GM23338 (cell line): ENCODE measurements around the gene TINAGL1. TPM values are rescaled to one million over a fixed set of nuclear protein-coding genes. Genes with fewer than 3 reads are reported as not detected.

Experiments used
- ATAC-seq: fragments of 200-7000 bp; cut with Tn5 transposase; 3 replicates; pipeline ENCODE4 v1.9.1; 2020
- DNase-seq: peaks from one replicate; pipeline ENCODE4 v3.0.0-alpha.2; 2015; ENCODE audit warnings: low spot score
- H2AFZ ChIP-seq: fragments of 200-600 bp; sonication (generic); 2 replicates; pipeline ENCODE4 v1.8.0; 2016; ENCODE audit warnings: antibody characterized with exemption, mild to moderate bottlenecking, moderate library complexity
- H3F3A ChIP-seq: fragments of 200-600 bp; sonication (generic); replicated peaks from 2 replicates; pipeline ENCODE4 v1.8.0; 2017; ENCODE audit warnings: antibody characterized with exemption, mixed run types, low read depth
- H3K27ac ChIP-seq: fragments of 200-600 bp; sonication (generic); 2 replicates; pipeline ENCODE4 v1.6.1; 2016; ENCODE audit warnings: low read depth
- H3K27me3 ChIP-seq: fragments of 200-600 bp; sonication (generic); 2 replicates; pipeline ENCODE4 v1.8.0; 2016; ENCODE audit warnings: mild to moderate bottlenecking, mixed run types, moderate library complexity; ENCODE audit not compliant: insufficient read depth
- H3K36me3 ChIP-seq: fragments of 200-600 bp; sonication (generic); 2 replicates; pipeline ENCODE4 v1.8.0; 2016; ENCODE audit warnings: mild to moderate bottlenecking; ENCODE audit not compliant: insufficient read depth
- H3K4me1 ChIP-seq: fragments of 200-600 bp; sonication (generic); 2 replicates; pipeline ENCODE4 v1.8.0; 2016; ENCODE audit warnings: mild to moderate bottlenecking, moderate library complexity; ENCODE audit not compliant: insufficient read depth
- H3K4me2 ChIP-seq: fragments of 200-600 bp; sonication (generic); 2 replicates; pipeline ENCODE4 v1.7.1; 2017; ENCODE audit warnings: mixed run types
- H3K4me3 ChIP-seq: fragments of 200-600 bp; sonication (generic); 2 replicates; pipeline ENCODE4 v1.6.1; 2016; ENCODE audit warnings: mixed run types
- H3K79me2 ChIP-seq: fragments of 200-600 bp; sonication (generic); replicated peaks from 2 replicates; pipeline ENCODE4 v1.8.0; 2017; ENCODE audit warnings: mild to moderate bottlenecking; ENCODE audit not compliant: insufficient read depth
- H3K9me2 ChIP-seq: fragments of 200-600 bp; sonication (generic); 2 replicates; pipeline ENCODE4 v1.8.0; 2017; ENCODE audit not compliant: insufficient read depth
- H4K20me1 ChIP-seq: fragments of 200-600 bp; sonication (generic); replicated peaks from 2 replicates; pipeline ENCODE4 v1.8.0; 2017; ENCODE audit warnings: mild to moderate bottlenecking; ENCODE audit not compliant: insufficient read depth
- H3K27ac Mint-ChIP-seq: 2 replicates; pipeline ENCODE4 v1.8.0; 2020; ENCODE audit warnings: inconsistent platforms, mild to moderate bottlenecking, moderate library complexity, mixed read lengths
- H3K27me3 Mint-ChIP-seq: 3 replicates; pipeline ENCODE4 v1.8.0; 2022; ENCODE audit warnings: low read depth, mild to moderate bottlenecking, moderate library complexity, mixed read lengths, inconsistent platforms; ENCODE audit not compliant: insufficient read depth, poor library complexity
- H3K36me3 Mint-ChIP-seq: 3 replicates; pipeline ENCODE4 v1.8.0; 2021; ENCODE audit warnings: low read depth, mild to moderate bottlenecking, inconsistent platforms, moderate library complexity, mixed read lengths
- H3K4me1 Mint-ChIP-seq: 3 replicates; pipeline ENCODE4 v1.8.0; 2020; ENCODE audit warnings: mild to moderate bottlenecking, inconsistent platforms, mixed read lengths
- H3K4me3 Mint-ChIP-seq: 3 replicates; pipeline ENCODE4 v1.8.0; 2021; ENCODE audit warnings: moderate library complexity, mild to moderate bottlenecking, inconsistent platforms, mixed read lengths
- H3K9me3 Mint-ChIP-seq: 3 replicates; pipeline ENCODE4 v1.8.0; 2020; ENCODE audit warnings: moderate library complexity, mild to moderate bottlenecking, inconsistent platforms, mixed read lengths
- CTCF ChIP-seq, 2 experiments: fragments of 200-600 bp in 1 of 2; sonication (generic) in 1 of 2; conservative IDR thresholded peaks; 2 replicates each; pipeline versions ENCODE4 v1.5.1 to v1.6.1; 2016 to 2017; ENCODE audit warnings: antibody characterized with exemption in 2 of 2, low read depth in 2 of 2, mild to moderate bottlenecking in 2 of 2, moderate library complexity in 1 of 2
- ETS1 ChIP-seq: IDR thresholded peaks from 2 replicates; pipeline ENCODE4 v1.6.1; 2016; ENCODE audit warnings: antibody characterized with exemption
- EZH2 ChIP-seq: fragments of 200-600 bp; sonication (generic); IDR thresholded peaks from one replicate; pipeline ENCODE4 v1.8.0; 2017; ENCODE audit warnings: antibody characterized with exemption, mild to moderate bottlenecking, low read depth; ENCODE audit not compliant: unreplicated experiment
- EZH2phosphoT487 ChIP-seq: fragments of 200-600 bp; sonication (generic); IDR thresholded peaks from one replicate; pipeline ENCODE4 v1.8.1; 2018; ENCODE audit warnings: antibody characterized with exemption; ENCODE audit not compliant: unreplicated experiment
- JUNB ChIP-seq: IDR thresholded peaks from one replicate; pipeline ENCODE4 v1.6.1; 2016; ENCODE audit warnings: antibody characterized with exemption; ENCODE audit not compliant: unreplicated experiment
- NANOG ChIP-seq: IDR thresholded peaks from 2 replicates; pipeline ENCODE4 v1.6.1; 2016; ENCODE audit warnings: antibody characterized with exemption, borderline replicate concordance
- POLR2AphosphoS5 ChIP-seq: IDR thresholded peaks from 2 replicates; pipeline ENCODE4 v1.6.1; 2016; ENCODE audit warnings: antibody characterized with exemption, low read depth
- REST ChIP-seq: IDR thresholded peaks from one replicate; pipeline ENCODE4 v1.6.1; 2018; ENCODE audit warnings: antibody characterized with exemption; ENCODE audit not compliant: unreplicated experiment
- STAT1 ChIP-seq: IDR thresholded peaks from one replicate; pipeline ENCODE4 v1.6.1; 2016; ENCODE audit warnings: antibody characterized with exemption; ENCODE audit not compliant: unreplicated experiment
- ZNF114 ChIP-seq: fragments of 250-450 bp; sonication (Bioruptor Pico); IDR thresholded peaks from 2 replicates; pipeline ENCODE4 v1.5.0; 2020; ENCODE audit warnings: mild to moderate bottlenecking, moderate library complexity
- ZNF331 ChIP-seq: fragments of 250-450 bp; sonication (Bioruptor Pico); IDR thresholded peaks from 2 replicates; pipeline ENCODE4 v1.5.0; 2020; ENCODE audit warnings: low read depth, mild to moderate bottlenecking, moderate library complexity
- ZNF462 ChIP-seq: fragments of 250-450 bp; sonication (Bioruptor Pico); IDR thresholded peaks from 2 replicates; pipeline ENCODE4 v1.5.0; 2020; ENCODE audit warnings: mild to moderate bottlenecking, moderate library complexity
- polyA plus RNA-seq: library from polyadenylated mRNA; unstranded; fragments of >200 nt; fragmentation: Nextera tagmentation; extraction: Ambion mirVana; gene quantifications from 2 replicates; pipeline ENCODE4 v1.2.1, GENCODE V29; 2016
- total RNA-seq: library from RNA; depleted of rRNA; stranded (reverse); fragments of >200 nt; shearing (Covaris generic); gene quantifications from 2 replicates; pipeline ENCODE4 v1.2.3, GENCODE V29; 2014

TINAGL1 gene
- total and polyA plus RNA-seq, 2 experiments from 2014 or later = 6.8 to 15.8 TPM

GRCh38 chr1:31535561-31535960, 40.8 kb upstream of the TINAGL1 start (continued):
- no peak for TF ChIP-seq ZNF462
- TF ChIP-seq EZH2phosphoT487 = no peak
- no peak for TF ChIP-seq NANOG
- no peak for TF ChIP-seq ETS1
- no peak for TF ChIP-seq JUNB

- Histone ChIP-seq H3K4me2 (no peak overlapping the region), H3K27me3 (no peaks in the 10 kb centered on the region), H3F3A (no peaks in the 10 kb centered on the region), H3K4me1 (no peaks in the 10 kb centered on the region), H3K9me2 (no peaks in the 10 kb centered on the region), H3K36me3 (0 out of 2 replicates have a peak, but pooled peaks cover 2% of the 10 kb centered on the region), H4K20me1 (no peaks in the 10 kb centered on the region), H3K27ac (no peak overlapping the region), H3K4me3 (no peak overlapping the region), H2AFZ (no peak overlapping the region), H3K79me2 (no peaks in the 10 kb centered on the region)
- Mint-ChIP-seq H3K9me3 (peaks cover 19% of the 10 kb centered on the region), H3K27me3 (peaks cover 8% of the 10 kb centered on the region), H3K4me1 (no peaks in the 10 kb centered on the region), H3K36me3 (peaks cover 3% of the 10 kb centered on the region; the same call in 1 of the 3 replicates), H3K4me3 (no peak overlapping the region), H3K27ac (no peak overlapping the region)
- ATAC-seq (no peak), DNase-seq (no peak)
- TF ChIP-seq POLR2AphosphoS5 = no peak
- no peak for TF ChIP-seq ZNF114 (CRISPR knock-in tag)
- no peak for TF ChIP-seq JUNB
- TF ChIP-seq CTCF (conservative IDR thresholded peaks at IDR 0.05; ENCODE audit: low read depth in 2 of 2) = no peak
- no peak for TF ChIP-seq REST
- TF ChIP-seq ZNF331 (CRISPR knock-in tag) = no peak
- TF ChIP-seq STAT1 = no peak
- no peak for TF ChIP-seq NANOG
- TF ChIP-seq EZH2 = no peak
Measured at GRCh38 chr1:31539329-31539728, 37.0 kb upstream of the TINAGL1 start.
